Stimulated activated CD4-positive, alpha-beta T cell treated with anti-CD3 and anti-CD28 coated beads, Interleukin-15, amount 100 ng/mL, for 24 hours (primary cell): ENCODE measurements around the gene KIF16B.

ENCODE experiments used
- DNase-seq: peaks from one replicate; pipeline ENCODE4 v3.0.0-alpha.2; 2020

KIF16B gene

GRCh38 chr20:16337707-16338106, 235.5 kb downstream of the KIF16B start:
- DNase-seq = no peak

GRCh38 chr20:16327606-16328005, 245.6 kb downstream of the KIF16B start:
- DNase-seq = no peak

GRCh38 chr20:16321291-16321690, 252.0 kb downstream of the KIF16B start:
- DNase-seq = no peak

GRCh38 chr20:16317445-16318362, 255.5 kb downstream of the KIF16B start:
- no peak for DNase-seq

- DNase-seq = no peak
Measured at GRCh38 chr20:16316513-16316912, 256.7 kb downstream of the KIF16B start.

- no peak for DNase-seq
Measured at GRCh38 chr20:16314748-16315159, 258.5 kb downstream of the KIF16B start.

GRCh38 chr20:16314320-16314719, 258.9 kb downstream of the KIF16B start:
- DNase-seq = no peak

GRCh38 chr20:16313917-16314316, 259.3 kb downstream of the KIF16B start:
- DNase-seq = no peak

- DNase-seq = no peak
Measured at GRCh38 chr20:16312998-16313397, 260.2 kb downstream of the KIF16B start.

GRCh38 chr20:16311756-16312155, 261.5 kb downstream of the KIF16B start:
- no peak for DNase-seq

- DNase-seq = no peak
Measured at GRCh38 chr20:16308754-16309153, 264.5 kb downstream of the KIF16B start.

GRCh38 chr20:16302818-16303217, 270.4 kb downstream of the KIF16B start:
- DNase-seq = no peak

- no peak for DNase-seq
Measured at GRCh38 chr20:16301986-16302385, 271.3 kb downstream of the KIF16B start.

GRCh38 chr20:16299897-16300296, 273.4 kb downstream of the KIF16B start:
- no peak for DNase-seq

GRCh38 chr20:16296931-16297330, 276.3 kb downstream of the KIF16B start:
- DNase-seq = no peak

- no peak for DNase-seq
Measured at GRCh38 chr20:16295534-16295933, 277.7 kb downstream of the KIF16B start.

GRCh38 chr20:16293590-16293989, 279.7 kb downstream of the KIF16B start:
- no peak for DNase-seq

GRCh38 chr20:16292226-16292880, 280.9 kb downstream of the KIF16B start:
- no peak for DNase-seq

GRCh38 chr20:16290358-16290757, 282.9 kb downstream of the KIF16B start:
- DNase-seq = no peak

- no peak for DNase-seq
Measured at GRCh38 chr20:16287776-16288175, 285.5 kb downstream of the KIF16B start.

GRCh38 chr20:16286601-16287000, 286.6 kb downstream of the KIF16B start:
- no peak for DNase-seq

- no peak for DNase-seq
Measured at GRCh38 chr20:16284385-16285100, 288.7 kb downstream of the KIF16B start.

- no peak for DNase-seq
Measured at GRCh38 chr20:16283978-16284377, 289.3 kb downstream of the KIF16B start.

- DNase-seq = no peak
Measured at GRCh38 chr20:16283307-16283706, 289.9 kb downstream of the KIF16B start.
